Measurements from ENCODE around the gene MYO9B. TPM values are rescaled to one million over a fixed set of nuclear protein-coding genes. Genes with fewer than 3 reads are reported as not detected.

MYO9B gene
- total RNA-seq (2016; rRNA removed; fragmentation: Illumina TruSeq; extraction: Trizol) (14.1 and 18.0 TPM in 2 replicates), polyA plus RNA-seq (2011; rRNA removed) (18.3 and 23.4 TPM in 2 replicates), polyA minus RNA-seq (2011; rRNA and poly(A)+ RNA removed; ENCODE audit: low replicate concordance) (28.0 and 67.0 TPM in 2 replicates), Bru-seq, nascent RNA (percentile 50 among the genes with signal in this experiment), BruChase-seq, experiment 1, labeled RNA remaining after a 6-hour chase (percentile 67 among the genes with signal in this experiment), BruChase-seq, experiment 2, labeled RNA remaining after a 2-hour chase (percentile 56 among the genes with signal in this experiment)
- total RNA-seq (2016; cell fraction: cytosol; rRNA removed; fragmentation: Illumina TruSeq; extraction: Trizol; ENCODE audit: low read depth), result 13.9 and 14.5 TPM in 2 replicates
- 10.1 and 18.6 TPM in 2 replicates for total RNA-seq (2016; cell fraction: insoluble cytoplasmic fraction; rRNA removed; fragmentation: Illumina TruSeq; extraction: Trizol)
- total RNA-seq (2016; cell fraction: membrane; rRNA removed; fragmentation: Illumina TruSeq; extraction: Trizol), result 10.7 and 11.5 TPM in 2 replicates
- 22.1 and 24.4 TPM in 2 replicates for total RNA-seq (2016; cell fraction: nucleus; rRNA removed; fragmentation: Illumina TruSeq; extraction: Trizol)
- polyA plus RNA-seq (2011; cell fraction: cytosol; rRNA removed), result 7.2 and 9.7 TPM in 2 replicates
- 169 and 196 TPM in 2 replicates for polyA plus RNA-seq (2011; cell fraction: nucleus; rRNA removed)
- 15.6 and 21.8 TPM in 2 replicates for polyA plus RNA-seq (2012)
- polyA plus RNA-seq (2016; cell fraction: cytosol; fragmentation: Illumina TruSeq; extraction: Trizol; ENCODE audit: low read depth), result 1.5 and 1.8 TPM in 2 replicates
- 11.9 and 14.6 TPM in 2 replicates for polyA plus RNA-seq (2016; cell fraction: insoluble cytoplasmic fraction; fragmentation: Illumina TruSeq; extraction: Trizol; ENCODE audit: low read depth)
- polyA plus RNA-seq (2016; cell fraction: membrane; fragmentation: Illumina TruSeq; extraction: Trizol; ENCODE audit: low read depth), result 3.6 and 3.7 TPM in 2 replicates
- polyA plus RNA-seq (2016; cell fraction: nucleus; fragmentation: Illumina TruSeq; extraction: Trizol; ENCODE audit: insufficient read depth, low read depth), result 77.8 and 81.3 TPM in 2 replicates
- polyA minus RNA-seq (2011; cell fraction: cytosol; rRNA and poly(A)+ RNA removed), result 11.5 and 11.6 TPM in 2 replicates
- polyA minus RNA-seq (2011; cell fraction: nucleus; rRNA and poly(A)+ RNA removed), result 37.3 and 38.0 TPM in 2 replicates
- long read RNA-seq, experiment 1, partial matches to known transcripts, result 0 of 3 reads
- long read RNA-seq, experiment 1, other reads (novel, unspliced or antisense), result 3 of 3 reads
- long read RNA-seq, experiment 2, partial matches to known transcripts, result 19 of 54 reads
- long read RNA-seq, experiment 2, other reads (novel, unspliced or antisense), result 35 of 54 reads

- DNase-seq (ENCODE audit: low spot score) (peak; percentile 96), FAIRE-seq (peak; percentile 81), ATAC-seq (peak; percentile 77)
- in situ Hi-C loops (cut with HindIII; ENCODE audit: extremely low pct_ligation_motif_present, low pct_unique_long_range_greater_than_20kb) (no loop called here), intact Hi-C loops (cut with micrococcal nuclease; ENCODE audit: unreplicated experiment) (loop anchor here (5.0 kb wide), 1 partner anchor 62 kb away; no protein-coding TSS in a partner anchor)
- peak within 1 kb of the TSS; percentile 79 for H2AFZ ChIP-seq (ENCODE audit: low read length)
- peak within 1 kb of the TSS; percentile 75 for H3K27ac ChIP-seq (ENCODE audit: extremely low read length, insufficient read depth, low read length)
- WGBS (ENCODE audit: low lambda C conversion rate), result 0% methylated on average over 20 of the region's 103 CpGs
- peaks cover 3 to 18% of the 10 kb centered on the region in 2 experiments; a peak in 2 of 5 replicates for H3K36me3 ChIP-seq (replicated peaks in 1 of 2; ENCODE audit: control insufficient read depth in 1 of 2, insufficient read depth in 2 of 2, low read length in 2 of 2)
- peak within 1 kb of the TSS; percentile 84 for H3K9ac ChIP-seq (ENCODE audit: insufficient read depth, low read depth, low read length)
- peak within 1 kb of the TSS; percentile 79 to 98 (median 90) for H3K4me3 ChIP-seq (replicated peaks in 1 of 3; ENCODE audit: insufficient read depth in 1 of 3, low read depth in 2 of 3, low read length in 3 of 3)
- peaks cover 66% of the 10 kb centered on the region for H3K4me1 ChIP-seq (ENCODE audit: insufficient read depth, low read length)
- ChIA-PET CTCF (ENCODE audit: low intra/inter-chr PET ratio, low total read pairs) (no interaction called here), POLR2A (interaction anchor here (1.0 to 1.5 kb wide), 3 partner anchors 140 to 234 kb away, joined by 3 to 5 read pairs (median 3); partner anchors contain the start of genes DDA1 and USE1)
- H3K4me2 ChIP-seq (ENCODE audit: low read depth, low read length), result peak within 1 kb of the TSS; percentile 99
- H3K27me3 ChIP-seq (ENCODE audit: control insufficient read depth in 1 of 2, insufficient read depth in 2 of 2, low read length in 2 of 2), result no peaks in the 10 kb centered on the region; a peak in 1 of 5 replicates
- no TSS peak for BruUV-seq (replicated peaks)
- no peaks in the 10 kb centered on the region for H3K9me3 ChIP-seq (ENCODE audit: low read length)
- H4K20me1 ChIP-seq (ENCODE audit: insufficient read depth, low read length), result no peaks in the 10 kb centered on the region
- H3K79me2 ChIP-seq (ENCODE audit: insufficient read depth, low read length), result peaks cover 55% of the 10 kb centered on the region
- TF ChIP-seq ZSCAN29 (CRISPR knock-in tag; conservative IDR thresholded peaks at IDR 0.05), result no peak; the same call in 1 of the 2 replicates
- TF ChIP-seq ZBTB3 (CRISPR knock-in tag; IDR thresholded peaks at IDR 0.05; ENCODE audit: borderline replicate concordance, low read depth), result no peak
- no peak for TF ChIP-seq MIER2 (CRISPR knock-in tag; IDR thresholded peaks at IDR 0.05)
- TF ChIP-seq GTF3A (CRISPR knock-in tag; conservative IDR thresholded peaks at IDR 0.05), result peak; percentile 90; the same call in 1 of the 2 replicates
- TF ChIP-seq NFE2 (CRISPR knock-in tag; IDR thresholded peaks at IDR 0.05), result no peak
- no peak for TF ChIP-seq ZFYVE20 (CRISPR knock-in tag; IDR thresholded peaks at IDR 0.05; ENCODE audit: borderline replicate concordance, low read depth)
- no peak for TF ChIP-seq GLMP (CRISPR knock-in tag; IDR thresholded peaks at IDR 0.05; ENCODE audit: borderline replicate concordance)
- no peak for TF ChIP-seq ZNF121 (CRISPR knock-in tag; IDR thresholded peaks at IDR 0.05)
- TF ChIP-seq ZFP36L1 (CRISPR knock-in tag; IDR thresholded peaks at IDR 0.05), result peak; percentile 98
- peak; percentile 93 for TF ChIP-seq ZGPAT (CRISPR knock-in tag; IDR thresholded peaks at IDR 0.05)
Observed at GRCh38 chr19:17075035-17075863, at the start of gene MYO9B, which contains the start of gene HAUS8. Gene MYO9B (plus strand): TSS chr19:17075777. CDS start chr19:17101718, 25,941 bp downstream. Gene HAUS8 (minus strand): TSS chr19:17075452. CDS start chr19:17075422, 30 bp downstream.
